Activated CD4-positive, alpha-beta T cell treated with anti-CD3 and anti-CD28 coated beads for 36 hours (primary cell): Measurements from ENCODE around the gene TMEM255B. TPM values are rescaled to one million over a fixed set of nuclear protein-coding genes. Genes with fewer than 3 reads are reported as not detected.
A peak's percentile ranks its signal among the peaks of the same experiment; 100 is the strongest.

ENCODE experiments used
- ATAC-seq: fragments of 200-7000 bp; cut with Tn5 transposase; one replicate; pipeline ENCODE4 v1.10.0; 2021; ENCODE audit warnings: mild to moderate bottlenecking, moderate library complexity
- CTCF ChIA-PET: fragments of 350-600 bp; sonication (Branson Sonifier 250); formaldehyde crosslinking; loops from one replicate; lab custom pipeline; 2021; ENCODE audit warnings: antibody characterized with exemption; lab: Charles Lee
- POLR2A ChIA-PET: fragments of 350-600 bp; sonication (Branson Sonifier 250); formaldehyde crosslinking; loops from one replicate; lab custom pipeline; 2021; ENCODE audit warnings: antibody characterized with exemption, inconsistent platforms; lab: Charles Lee
- DNase-seq: peaks from one replicate; pipeline ENCODE4 v3.0.0-alpha.2; 2020
- H3K27ac Mint-ChIP-seq: one replicate; pipeline ENCODE4 v1.8.0; 2021; ENCODE audit warnings: mixed read lengths
- H3K27me3 Mint-ChIP-seq: one replicate; pipeline ENCODE4 v1.8.0; 2021; ENCODE audit warnings: mixed read lengths
- H3K36me3 Mint-ChIP-seq: one replicate; pipeline ENCODE4 v1.8.0; 2021; ENCODE audit warnings: low read depth, mixed read lengths
- H3K4me1 Mint-ChIP-seq: one replicate; pipeline ENCODE4 v1.8.0; 2021; ENCODE audit warnings: mixed read lengths
- H3K4me3 Mint-ChIP-seq: one replicate; pipeline ENCODE4 v1.8.0; 2021; ENCODE audit warnings: mild to moderate bottlenecking, moderate library complexity, mixed read lengths
- H3K9me3 Mint-ChIP-seq: one replicate; pipeline ENCODE4 v1.8.0; 2021; ENCODE audit warnings: low read depth, mixed read lengths
- intact Hi-C, 2 experiments: fragments of 100-400 bp; cut with DNase I in 1 of 2; cut with micrococcal nuclease in 1 of 2; formaldehyde crosslinking; loops; one replicate each; pipeline versions ENCODE4 v1.14.2 to v1.15.1; 2022 to 2024; cut with DNase I, micrococcal nuclease
- total RNA-seq, 2 experiments: library from RNA; stranded (reverse); gene quantifications; one replicate each; pipeline ENCODE4 v1.2.3, GENCODE V29; 2021

Gene TMEM255B
- total RNA-seq, 2 experiments from 2014 or later: 0.74 to 1.3 TPM

- Mint-ChIP-seq H3K36me3 (no peaks in the 10 kb centered on the region), H3K27me3 (peaks cover 42% of the 10 kb centered on the region), H3K9me3 (peaks cover 9% of the 10 kb centered on the region), H3K27ac (no peak overlapping the region), H3K4me3 (no peak overlapping the region), H3K4me1 (peaks cover 9% of the 10 kb centered on the region)
- intact Hi-C loops: no loop called here
- ATAC-seq (no peak), DNase-seq (no peak)
- CTCF ChIA-PET: interaction anchor here (0.7 kb wide), 1 partner anchor 290 kb away, joined by 4 read pairs; no protein-coding TSS in a partner anchor
- POLR2A ChIA-PET: no interaction called here
These were observed 102.5 kb downstream of the TMEM255B start for GRCh38 chr13:113861433-113862030.

- ATAC-seq: no peak
- ChIA-PET POLR2A (no interaction called here), CTCF (interaction anchor here (0.7 kb wide), 1 partner anchor 289 kb away, joined by 4 read pairs; no protein-coding TSS in a partner anchor)
- intact Hi-C loops: no loop called here
- Mint-ChIP-seq H3K36me3 (no peaks in the 10 kb centered on the region), H3K27me3 (peaks cover 44% of the 10 kb centered on the region), H3K9me3 (peaks cover 9% of the 10 kb centered on the region), H3K4me3 (peak overlapping the region; percentile 56), H3K27ac (no peak overlapping the region), H3K4me1 (peaks cover 9% of the 10 kb centered on the region)
- DNase-seq: no peak
These were observed 103.3 kb downstream of the TMEM255B start for GRCh38 chr13:113862191-113862930.

- Mint-ChIP-seq H3K27me3 (peaks cover 47% of the 10 kb centered on the region), H3K4me1 (peaks cover 9% of the 10 kb centered on the region), H3K36me3 (no peaks in the 10 kb centered on the region), H3K27ac (no peak overlapping the region), H3K9me3 (peaks cover 9% of the 10 kb centered on the region), H3K4me3 (peak overlapping the region; percentile 57)
- CTCF ChIA-PET: no interaction called here
- POLR2A ChIA-PET: no interaction called here
- ATAC-seq (peak; percentile 50), DNase-seq (peak; percentile 48)
- intact Hi-C loops: no loop called here
These were observed 104.0 kb downstream of the TMEM255B start for GRCh38 chr13:113862931-113863523.

- DNase-seq: peak; percentile 42
- Mint-ChIP-seq H3K4me3 (peak within 1 kb of the TSS; percentile 57), H3K36me3 (no peaks in the 10 kb centered on the region), H3K27ac (no peak within 1 kb of the TSS), H3K27me3 (peaks cover 44% of the 10 kb centered on the region), H3K4me1 (peaks cover 9% of the 10 kb centered on the region), H3K9me3 (peaks cover 5% of the 10 kb centered on the region)
- CTCF ChIA-PET: no interaction called here
- intact Hi-C loops: no loop called here
- ATAC-seq: peak; percentile 63
- POLR2A ChIA-PET: no interaction called here
These were observed 104.7 kb downstream of the TMEM255B start, which contains the start of gene GAS6 for GRCh38 chr13:113863524-113864272. Gene GAS6, minus strand, starts transcription at chr13:113864076. Its CDS starts 156 bp downstream, at chr13:113863920.

- peak overlapping the region; percentile 49 for H3K4me3 Mint-ChIP-seq
- ChIA-PET POLR2A (no interaction called here), CTCF (no interaction called here)
- DNase-seq (no peak), ATAC-seq (no peak)
- peaks cover 9% of the 10 kb centered on the region for H3K4me1 Mint-ChIP-seq
- no peaks in the 10 kb centered on the region for H3K9me3 Mint-ChIP-seq
- H3K27ac Mint-ChIP-seq: no peak overlapping the region
- H3K36me3 Mint-ChIP-seq: no peaks in the 10 kb centered on the region
- intact Hi-C loops: no loop called here
- H3K27me3 Mint-ChIP-seq: peaks cover 46% of the 10 kb centered on the region
These were observed 105.4 kb downstream of the TMEM255B start for GRCh38 chr13:113864273-113864890.

- peaks cover 9% of the 10 kb centered on the region for H3K4me1 Mint-ChIP-seq
- POLR2A ChIA-PET: no interaction called here
- DNase-seq: no peak
- H3K9me3 Mint-ChIP-seq: no peaks in the 10 kb centered on the region
- H3K36me3 Mint-ChIP-seq: no peaks in the 10 kb centered on the region
- no peak overlapping the region for H3K4me3 Mint-ChIP-seq
- no peak for ATAC-seq
- H3K27ac Mint-ChIP-seq: no peak overlapping the region
- intact Hi-C loops: no loop called here
- peaks cover 48% of the 10 kb centered on the region for H3K27me3 Mint-ChIP-seq
- CTCF ChIA-PET: no interaction called here
These were observed 106.4 kb downstream of the TMEM255B start for GRCh38 chr13:113865427-113865826.

Other genes with a start within 250 kb of the TMEM255B start
- 100 to 1,000 TPM; 159 to 175 TPM for gene TFDP1, start 174.5 kb upstream of the TMEM255B start, total RNA-seq
- not detected for gene ATP4B, start 101.0 kb upstream of the TMEM255B start, total RNA-seq
- under 1 TPM; 0.16 to 0.21 TPM for gene GRK1, start 92.0 kb upstream of the TMEM255B start, total RNA-seq
- under 1 TPM; 0.54 to 0.73 TPM for gene GAS6, start 104.8 kb downstream of the TMEM255B start, total RNA-seq
- 1 to 10 TPM; 1.6 to 2.2 TPM for gene C13orf46, start 214.8 kb downstream of the TMEM255B start, total RNA-seq